ENCODE results near the gene ENTPD6.
"Not testable (repeated sequence)": the region's sequence is repeated elsewhere in the genome, so short reads cannot be mapped to it uniquely, and the experiment has no call there.

ENTPD6 gene

DNA sequence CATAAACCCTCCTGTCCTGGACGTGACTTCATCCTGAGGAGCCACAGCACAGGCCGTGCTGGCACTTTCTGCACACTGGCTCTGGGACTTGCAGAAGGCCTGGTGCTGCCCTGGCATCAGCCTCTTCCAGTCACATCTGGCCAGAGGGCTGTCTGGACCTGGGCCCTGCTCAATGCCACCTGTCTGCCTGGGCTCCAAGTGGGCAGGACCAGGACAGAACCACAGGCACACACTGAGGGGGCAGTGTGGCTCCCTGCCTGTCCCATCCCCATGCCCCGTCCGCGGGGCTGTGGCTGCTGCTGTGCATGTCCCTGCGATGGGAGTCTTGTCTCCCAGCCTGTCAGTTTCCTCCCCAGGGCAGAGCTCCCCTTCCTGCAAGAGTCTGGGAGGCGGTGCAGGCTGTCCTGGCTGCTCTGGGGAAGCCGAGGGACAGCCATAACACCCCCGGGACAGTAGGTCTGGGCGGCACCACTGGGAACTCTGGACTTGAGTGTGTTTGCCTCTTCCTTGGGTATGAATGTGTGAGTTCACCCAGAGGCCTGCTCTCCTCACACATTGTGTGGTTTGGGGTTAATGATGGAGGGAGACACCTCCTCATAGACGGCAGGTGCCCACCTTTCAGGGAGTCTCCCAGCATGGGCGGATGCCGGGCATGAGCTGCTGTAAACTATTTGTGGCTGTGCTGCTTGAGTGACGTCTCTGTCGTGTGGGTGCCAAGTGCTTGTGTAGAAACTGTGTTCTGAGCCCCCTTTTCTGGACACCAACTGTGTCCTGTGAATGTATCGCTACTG lies 30.3 kb downstream of the ENTPD6 start:
- DNase-seq: no peak

- no peak for DNase-seq
These were observed 31.2 kb downstream of the ENTPD6 start for GRCh38 chr20:25226433-25227316.

DNA sequence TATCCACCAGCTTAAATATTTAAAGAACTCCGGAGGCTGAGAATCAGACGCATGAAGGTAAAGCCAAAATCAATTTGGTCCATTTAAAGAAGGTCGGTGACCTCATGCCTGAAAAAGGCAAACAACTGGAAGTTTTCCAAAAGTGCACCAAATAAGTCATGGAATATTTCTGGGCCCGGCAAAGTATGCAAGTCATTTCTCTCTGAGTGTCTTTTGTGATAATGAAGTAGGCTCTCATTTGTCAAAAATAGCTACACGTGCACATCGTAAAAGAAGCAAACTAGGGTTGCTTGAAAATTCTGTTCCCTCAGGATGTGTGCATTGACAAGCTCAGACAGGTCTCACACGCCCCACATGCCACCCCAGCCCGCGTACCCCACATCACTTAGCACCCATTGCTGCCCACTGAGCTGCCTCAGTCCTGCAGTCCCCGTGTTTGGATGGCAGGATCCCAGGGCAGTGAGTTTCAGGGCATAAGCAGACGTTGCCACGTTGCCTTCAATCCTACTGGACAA lies 31.9 kb downstream of the ENTPD6 start:
- peak; percentile 77 for DNase-seq

GRCh38 chr20:25229486-25230165 lies 34.1 kb downstream of the ENTPD6 start:
- DNase-seq: no peak

DNA sequence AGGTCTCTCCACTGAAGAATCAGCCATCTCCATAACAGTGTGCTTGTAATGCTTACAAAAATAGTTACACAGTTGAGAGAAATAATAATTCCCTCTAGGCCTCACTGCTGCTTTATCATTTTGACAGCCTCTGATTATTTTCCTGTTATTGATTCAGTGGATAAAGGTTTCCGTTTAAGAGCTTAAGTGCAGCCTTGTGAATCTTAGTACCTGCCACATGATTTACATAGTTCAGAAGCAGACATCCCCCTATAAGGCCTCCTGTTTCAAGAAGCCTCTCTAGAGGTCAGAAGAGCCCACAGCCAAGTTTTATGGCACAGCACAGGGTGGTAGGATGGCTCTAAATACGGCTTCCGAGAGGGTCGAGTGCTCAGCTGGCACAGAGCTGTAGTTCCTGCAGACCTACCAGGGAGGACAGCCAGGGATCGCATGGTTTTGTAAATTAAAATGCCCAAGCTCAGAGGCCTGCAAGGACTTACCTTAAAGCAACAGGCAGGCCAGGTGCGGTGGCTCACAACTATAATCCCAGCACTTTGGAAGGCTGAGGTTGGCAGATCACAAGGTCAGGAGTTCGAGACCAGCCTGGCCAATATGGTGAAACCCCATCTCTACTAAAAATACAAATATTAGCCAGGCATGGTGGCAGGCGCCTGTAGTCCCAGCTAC lies 34.8 kb downstream of the ENTPD6 start:
- no peak for DNase-seq

GRCh38 chr20:25233016-25233772 lies 37.7 kb downstream of the ENTPD6 start:
- DNase-seq: peak; percentile 78

- not testable (repeated sequence) for DNase-seq
These were observed 38.7 kb downstream of the ENTPD6 start for GRCh38 chr20:25234009-25234849.

DNA sequence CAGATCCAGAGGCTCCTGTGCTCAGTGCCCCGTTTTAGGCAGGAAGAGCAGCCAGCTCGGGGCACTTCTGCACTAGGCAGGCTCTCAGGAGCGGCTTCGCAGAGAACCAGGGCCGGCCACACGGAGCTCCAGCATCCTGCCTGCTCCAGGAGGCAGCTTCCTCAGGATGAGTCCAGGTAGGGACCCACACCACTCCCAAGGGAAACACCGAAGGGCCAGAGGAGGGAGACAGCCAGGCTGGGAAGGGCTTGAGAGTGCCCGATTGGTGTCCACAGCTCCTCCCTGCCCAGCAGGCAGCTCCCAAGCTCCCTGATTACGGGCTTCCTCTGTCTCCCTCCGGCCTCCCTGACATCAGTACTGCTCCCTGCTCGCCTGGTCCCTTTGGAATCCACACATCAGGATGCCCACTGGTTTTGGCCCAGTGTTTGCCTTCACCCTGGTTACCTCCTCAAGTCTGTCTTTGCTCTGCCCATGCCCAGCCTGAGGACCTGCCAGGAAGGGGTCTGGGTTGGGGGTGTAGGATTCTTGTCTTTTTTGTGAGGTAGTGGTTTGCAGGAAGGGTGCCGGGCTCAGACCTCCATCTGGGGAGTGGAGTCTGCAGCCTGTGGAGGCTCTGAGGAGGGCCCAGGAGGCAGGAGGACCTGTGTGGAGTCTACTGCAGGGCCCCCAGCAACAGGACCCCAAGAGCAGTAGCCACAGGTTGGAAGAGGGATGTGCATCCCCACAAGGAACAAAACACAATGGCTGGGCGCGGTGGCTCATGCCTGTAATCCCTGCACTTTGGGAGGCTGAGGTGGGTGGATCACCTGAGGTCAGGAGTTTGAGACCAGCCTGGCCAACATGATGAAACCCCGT lies 41.2 kb downstream of the ENTPD6 start:
- no peak for DNase-seq

DNA sequence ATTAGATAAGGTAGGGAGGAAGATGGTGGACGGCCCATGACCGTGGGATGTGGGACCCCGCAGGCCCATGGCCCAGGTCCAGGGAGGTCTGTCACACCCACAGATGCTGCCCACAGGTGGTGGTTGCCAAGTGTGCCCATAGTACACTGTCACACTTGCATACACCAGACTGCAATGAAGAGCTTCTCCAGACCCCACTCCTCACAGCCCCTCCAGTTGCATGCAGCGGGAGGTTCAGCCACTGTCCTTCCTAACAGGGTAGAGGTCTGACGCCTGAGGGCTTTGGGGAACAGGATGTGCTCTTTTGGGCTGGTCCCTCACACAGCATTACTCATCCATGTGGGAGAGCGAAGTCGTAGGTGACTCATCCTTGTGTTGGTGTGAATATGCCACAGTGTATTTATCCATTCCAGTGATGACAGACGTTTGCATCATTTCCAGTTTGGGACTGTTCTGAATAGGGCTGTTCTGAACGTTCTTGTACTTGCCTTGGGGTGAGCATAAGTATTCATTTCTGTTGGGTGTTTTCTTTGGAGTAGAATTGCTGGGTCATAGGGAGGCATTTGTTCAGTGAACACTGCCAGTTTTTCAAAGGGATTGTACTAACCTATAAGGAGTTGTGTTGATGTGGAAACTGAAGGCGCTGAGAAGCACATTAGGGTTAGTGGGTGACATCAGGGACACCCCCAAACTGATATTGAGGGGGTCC lies 42.3 kb downstream of the ENTPD6 start:
- peak; percentile 100 for DNase-seq

- peak; percentile 46 for DNase-seq
These were observed 43.0 kb downstream of the ENTPD6 start for GRCh38 chr20:25238319-25239037.

GRCh38 chr20:25239387-25240370 lies 44.2 kb downstream of the ENTPD6 start:
- DNase-seq: no peak

DNA sequence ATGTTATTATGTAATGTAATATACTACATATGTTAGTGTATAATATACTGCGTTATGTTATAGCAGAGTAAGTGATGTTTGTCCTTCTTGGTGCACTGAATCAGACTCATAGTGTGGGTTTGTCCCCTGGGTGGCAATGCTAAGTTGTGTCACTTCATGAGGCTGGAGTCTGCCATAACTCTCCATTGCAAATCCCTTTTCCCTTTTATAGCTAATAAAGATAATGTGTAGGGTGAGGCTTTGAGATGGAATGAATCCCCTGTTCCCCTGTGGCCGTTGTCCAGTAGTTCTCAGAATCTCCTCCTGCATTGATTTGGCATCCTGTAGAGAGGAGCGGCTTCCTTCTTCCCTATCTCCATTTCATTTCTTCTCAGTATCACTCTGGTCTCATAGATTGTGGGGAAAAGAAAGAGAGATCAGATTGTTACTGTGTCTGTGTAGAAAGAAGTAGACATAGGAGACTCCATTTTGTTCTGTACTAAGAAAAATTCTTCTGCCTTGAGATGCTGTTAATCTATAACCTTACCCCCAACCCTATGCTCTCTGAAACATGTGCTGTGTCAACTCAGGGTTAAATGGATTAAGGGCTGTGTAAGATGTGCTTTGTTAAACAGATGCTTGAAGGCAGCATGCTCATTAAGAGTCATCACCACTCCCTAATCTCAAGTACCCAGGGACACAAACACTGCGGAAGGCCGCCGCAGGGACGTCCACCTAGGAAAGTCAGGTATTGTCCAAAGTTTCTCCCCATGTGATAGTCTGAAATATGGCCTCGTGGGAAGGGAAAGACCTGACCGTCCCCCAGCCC lies 45.5 kb downstream of the ENTPD6 start:
- DNase-seq: not testable (repeated sequence)

DNA sequence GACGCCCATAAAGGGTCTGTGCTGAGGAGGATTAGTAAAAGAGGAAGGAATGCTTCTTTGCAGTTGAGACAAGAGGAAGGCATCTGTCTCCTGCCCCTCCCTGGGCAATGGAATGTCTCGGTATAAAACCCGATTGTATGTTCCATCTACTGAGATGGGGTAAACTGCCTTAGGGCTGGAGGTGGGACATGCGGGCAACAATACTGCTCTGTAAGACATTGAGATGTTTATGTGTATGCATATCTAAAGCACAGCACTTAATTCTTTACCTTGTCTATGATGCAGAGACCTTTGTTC lies 46.1 kb downstream of the ENTPD6 start:
- DNase-seq: not testable (repeated sequence)

- DNase-seq: no peak
These were observed 46.7 kb downstream of the ENTPD6 start for GRCh38 chr20:25242231-25242630.

GRCh38 chr20:25243416-25243979 lies 48.0 kb downstream of the ENTPD6 start:
- DNase-seq: no peak

- DNase-seq: no peak
These were observed 49.5 kb downstream of the ENTPD6 start for GRCh38 chr20:25244976-25245375.

Measured in fibroblast of upper back skin (primary cell).